GM23338 (cell line): Measurements from ENCODE around the gene HLA-DPB1. TPM values are rescaled to one million over a fixed set of nuclear protein-coding genes. Genes with fewer than 3 reads are reported as not detected.

ENCODE experiments used
- ATAC-seq: fragments of 200-7000 bp; cut with Tn5 transposase; 3 replicates; pipeline ENCODE4 v1.9.1; 2020
- DNase-seq: peaks from one replicate; pipeline ENCODE4 v3.0.0-alpha.2; 2015; ENCODE audit warnings: low spot score
- H2AFZ ChIP-seq: fragments of 200-600 bp; sonication (generic); 2 replicates; pipeline ENCODE4 v1.8.0; 2016; ENCODE audit warnings: antibody characterized with exemption, mild to moderate bottlenecking, moderate library complexity
- H3F3A ChIP-seq: fragments of 200-600 bp; sonication (generic); replicated peaks from 2 replicates; pipeline ENCODE4 v1.8.0; 2017; ENCODE audit warnings: antibody characterized with exemption, mixed run types, low read depth
- H3K27ac ChIP-seq: fragments of 200-600 bp; sonication (generic); 2 replicates; pipeline ENCODE4 v1.6.1; 2016; ENCODE audit warnings: low read depth
- H3K27me3 ChIP-seq: fragments of 200-600 bp; sonication (generic); 2 replicates; pipeline ENCODE4 v1.8.0; 2016; ENCODE audit warnings: mild to moderate bottlenecking, mixed run types, moderate library complexity; ENCODE audit not compliant: insufficient read depth
- H3K36me3 ChIP-seq: fragments of 200-600 bp; sonication (generic); 2 replicates; pipeline ENCODE4 v1.8.0; 2016; ENCODE audit warnings: mild to moderate bottlenecking; ENCODE audit not compliant: insufficient read depth
- H3K4me1 ChIP-seq: fragments of 200-600 bp; sonication (generic); 2 replicates; pipeline ENCODE4 v1.8.0; 2016; ENCODE audit warnings: mild to moderate bottlenecking, moderate library complexity; ENCODE audit not compliant: insufficient read depth
- H3K4me2 ChIP-seq: fragments of 200-600 bp; sonication (generic); 2 replicates; pipeline ENCODE4 v1.7.1; 2017; ENCODE audit warnings: mixed run types
- H3K4me3 ChIP-seq: fragments of 200-600 bp; sonication (generic); 2 replicates; pipeline ENCODE4 v1.6.1; 2016; ENCODE audit warnings: mixed run types
- H3K79me2 ChIP-seq: fragments of 200-600 bp; sonication (generic); replicated peaks from 2 replicates; pipeline ENCODE4 v1.8.0; 2017; ENCODE audit warnings: mild to moderate bottlenecking; ENCODE audit not compliant: insufficient read depth
- H3K9me2 ChIP-seq: fragments of 200-600 bp; sonication (generic); 2 replicates; pipeline ENCODE4 v1.8.0; 2017; ENCODE audit not compliant: insufficient read depth
- H4K20me1 ChIP-seq: fragments of 200-600 bp; sonication (generic); replicated peaks from 2 replicates; pipeline ENCODE4 v1.8.0; 2017; ENCODE audit warnings: mild to moderate bottlenecking; ENCODE audit not compliant: insufficient read depth
- H3K27ac Mint-ChIP-seq: 2 replicates; pipeline ENCODE4 v1.8.0; 2020; ENCODE audit warnings: inconsistent platforms, mild to moderate bottlenecking, moderate library complexity, mixed read lengths
- H3K27me3 Mint-ChIP-seq: 3 replicates; pipeline ENCODE4 v1.8.0; 2022; ENCODE audit warnings: low read depth, mild to moderate bottlenecking, moderate library complexity, mixed read lengths, inconsistent platforms; ENCODE audit not compliant: insufficient read depth, poor library complexity
- H3K36me3 Mint-ChIP-seq: 3 replicates; pipeline ENCODE4 v1.8.0; 2021; ENCODE audit warnings: low read depth, mild to moderate bottlenecking, inconsistent platforms, moderate library complexity, mixed read lengths
- H3K4me1 Mint-ChIP-seq: 3 replicates; pipeline ENCODE4 v1.8.0; 2020; ENCODE audit warnings: mild to moderate bottlenecking, inconsistent platforms, mixed read lengths
- H3K4me3 Mint-ChIP-seq: 3 replicates; pipeline ENCODE4 v1.8.0; 2021; ENCODE audit warnings: moderate library complexity, mild to moderate bottlenecking, inconsistent platforms, mixed read lengths
- H3K9me3 Mint-ChIP-seq: 3 replicates; pipeline ENCODE4 v1.8.0; 2020; ENCODE audit warnings: moderate library complexity, mild to moderate bottlenecking, inconsistent platforms, mixed read lengths
- CREB1 ChIP-seq: fragments of 250-450 bp; sonication (Bioruptor Pico); IDR thresholded peaks from 2 replicates; pipeline ENCODE4 v1.5.0; 2020; ENCODE audit warnings: low read depth, mild to moderate bottlenecking, moderate library complexity
- CTCF ChIP-seq, 2 experiments: fragments of 200-600 bp in 1 of 2; sonication (generic) in 1 of 2; conservative IDR thresholded peaks; 2 replicates each; pipeline versions ENCODE4 v1.5.1 to v1.6.1; 2016 to 2017; ENCODE audit warnings: antibody characterized with exemption in 2 of 2, low read depth in 2 of 2, mild to moderate bottlenecking in 2 of 2, moderate library complexity in 1 of 2
- ETS1 ChIP-seq: IDR thresholded peaks from 2 replicates; pipeline ENCODE4 v1.6.1; 2016; ENCODE audit warnings: antibody characterized with exemption
- EZH2 ChIP-seq: fragments of 200-600 bp; sonication (generic); IDR thresholded peaks from one replicate; pipeline ENCODE4 v1.8.0; 2017; ENCODE audit warnings: antibody characterized with exemption, mild to moderate bottlenecking, low read depth; ENCODE audit not compliant: unreplicated experiment
- EZH2phosphoT487 ChIP-seq: fragments of 200-600 bp; sonication (generic); IDR thresholded peaks from one replicate; pipeline ENCODE4 v1.8.1; 2018; ENCODE audit warnings: antibody characterized with exemption; ENCODE audit not compliant: unreplicated experiment
- JUNB ChIP-seq: IDR thresholded peaks from one replicate; pipeline ENCODE4 v1.6.1; 2016; ENCODE audit warnings: antibody characterized with exemption; ENCODE audit not compliant: unreplicated experiment
- NANOG ChIP-seq: IDR thresholded peaks from 2 replicates; pipeline ENCODE4 v1.6.1; 2016; ENCODE audit warnings: antibody characterized with exemption, borderline replicate concordance
- POLR2AphosphoS5 ChIP-seq: IDR thresholded peaks from 2 replicates; pipeline ENCODE4 v1.6.1; 2016; ENCODE audit warnings: antibody characterized with exemption, low read depth
- REST ChIP-seq: IDR thresholded peaks from one replicate; pipeline ENCODE4 v1.6.1; 2018; ENCODE audit warnings: antibody characterized with exemption; ENCODE audit not compliant: unreplicated experiment
- ZNF114 ChIP-seq: fragments of 250-450 bp; sonication (Bioruptor Pico); IDR thresholded peaks from 2 replicates; pipeline ENCODE4 v1.5.0; 2020; ENCODE audit warnings: mild to moderate bottlenecking, moderate library complexity
- ZNF331 ChIP-seq: fragments of 250-450 bp; sonication (Bioruptor Pico); IDR thresholded peaks from 2 replicates; pipeline ENCODE4 v1.5.0; 2020; ENCODE audit warnings: low read depth, mild to moderate bottlenecking, moderate library complexity
- polyA plus RNA-seq: library from polyadenylated mRNA; unstranded; fragments of >200 nt; fragmentation: Nextera tagmentation; extraction: Ambion mirVana; gene quantifications from 2 replicates; pipeline ENCODE4 v1.2.1, GENCODE V29; 2016
- total RNA-seq: library from RNA; depleted of rRNA; stranded (reverse); fragments of >200 nt; shearing (Covaris generic); gene quantifications from 2 replicates; pipeline ENCODE4 v1.2.3, GENCODE V29; 2014

Gene HLA-DPB1
- total and polyA plus RNA-seq, 2 experiments from 2014 or later: 22.0 to 37.6 TPM

GRCh38 chr6:33104887-33105286 lies 29.1 kb downstream of the HLA-DPB1 start:
- ATAC-seq (no peak), DNase-seq (no peak)
- no peak overlapping the region for H3K27ac Mint-ChIP-seq
- H3K36me3 Mint-ChIP-seq: peaks cover 20% of the 10 kb centered on the region; the same call in 2 of the 3 replicates
- H3K9me2 ChIP-seq: peaks cover 11% of the 10 kb centered on the region
- no peak overlapping the region; the same call in 1 of the 2 replicates for H2AFZ ChIP-seq
- H3K27ac ChIP-seq: no peak overlapping the region
- H3K9me3 Mint-ChIP-seq: peaks cover 36% of the 10 kb centered on the region
- H4K20me1 ChIP-seq: no peaks in the 10 kb centered on the region
- H3K79me2 ChIP-seq: no peaks in the 10 kb centered on the region
- H3K27me3 ChIP-seq: no peaks in the 10 kb centered on the region
- H3K36me3 ChIP-seq: no peaks in the 10 kb centered on the region
- no peak for TF ChIP-seq ZNF114
- no peak for TF ChIP-seq ZNF331 (CRISPR knock-in tag)
- TF ChIP-seq EZH2: no peak
- no peak for TF ChIP-seq CREB1 (CRISPR knock-in tag)
- TF ChIP-seq POLR2AphosphoS5: no peak
- TF ChIP-seq CTCF (conservative IDR thresholded peaks at IDR 0.05; ENCODE audit: low read depth in 2 of 2): no peak
- peaks cover 3% of the 10 kb centered on the region for H3K27me3 Mint-ChIP-seq
- H3K4me1 ChIP-seq: no peaks in the 10 kb centered on the region
- no peak overlapping the region for H3K4me2 ChIP-seq
- no peak overlapping the region for H3K4me3 ChIP-seq
- no peak overlapping the region for H3K4me3 Mint-ChIP-seq
- no peaks in the 10 kb centered on the region; the same call in 2 of the 3 replicates for H3K4me1 Mint-ChIP-seq
- H3F3A ChIP-seq: no peaks in the 10 kb centered on the region

- Histone ChIP-seq H3K27ac (no peak overlapping the region), H4K20me1 (no peaks in the 10 kb centered on the region), H3K4me2 (no peak overlapping the region), H2AFZ (no peak overlapping the region), H3K27me3 (no peaks in the 10 kb centered on the region), H3K4me1 (no peaks in the 10 kb centered on the region), H3F3A (no peaks in the 10 kb centered on the region), H3K79me2 (no peaks in the 10 kb centered on the region), H3K36me3 (no peaks in the 10 kb centered on the region), H3K9me2 (peaks cover 11% of the 10 kb centered on the region), H3K4me3 (no peak overlapping the region)
- Mint-ChIP-seq H3K4me3 (no peak overlapping the region), H3K27me3 (peaks cover 3% of the 10 kb centered on the region), H3K9me3 (peaks cover 31% of the 10 kb centered on the region), H3K4me1 (no peaks in the 10 kb centered on the region; the same call in 2 of the 3 replicates), H3K27ac (no peak overlapping the region), H3K36me3 (peaks cover 17% of the 10 kb centered on the region; the same call in 2 of the 3 replicates)
- DNase-seq (no peak), ATAC-seq (no peak)
- no peak for TF ChIP-seq EZH2
- no peak for TF ChIP-seq ZNF331 (CRISPR knock-in tag)
- TF ChIP-seq ETS1: no peak
- TF ChIP-seq REST: no peak
- TF ChIP-seq EZH2phosphoT487: no peak
- TF ChIP-seq CREB1 (CRISPR knock-in tag): no peak
- no peak for TF ChIP-seq CTCF (conservative IDR thresholded peaks at IDR 0.05; ENCODE audit: low read depth in 2 of 2)
- no peak for TF ChIP-seq NANOG
- no peak for TF ChIP-seq JUNB
Measured at GRCh38 chr6:33105386-33105785, 29.6 kb downstream of the HLA-DPB1 start.
